Calu3 (cell line): ENCODE results near the gene TMEM63B. TPM values are rescaled to one million over a fixed set of nuclear protein-coding genes. Genes with fewer than 3 reads are reported as not detected.
A peak's percentile ranks its signal among the peaks of the same experiment; 100 is the strongest.

ENCODE experiments used
- BruUV-seq: library from RNA; stranded (reverse); fragments of 400-500 nt; replicated peaks from 2 replicates; lab custom pipeline; 2021; lab: Mats Ljungman, UMichigan
- CTCF ChIA-PET: fragments of 300-600 bp; sonication (Branson Sonifier 250); formaldehyde crosslinking; loops from one replicate; lab custom pipeline; 2022; ENCODE audit warnings: antibody characterized with exemption; lab: Charles Lee
- DNase-seq: peaks from one replicate; pipeline ENCODE4 v3.0.0; 2022
- H3K27ac Mint-ChIP-seq: one replicate; pipeline ENCODE4 v1.8.0; 2022; ENCODE audit warnings: mixed read lengths; ENCODE audit not compliant: unreplicated experiment
- H3K27me3 Mint-ChIP-seq: one replicate; pipeline ENCODE4 v1.8.0; 2022; ENCODE audit warnings: mixed read lengths; ENCODE audit not compliant: unreplicated experiment
- H3K36me3 Mint-ChIP-seq: one replicate; pipeline ENCODE4 v1.8.0; 2022; ENCODE audit warnings: mild to moderate bottlenecking, moderate library complexity, mixed read lengths; ENCODE audit not compliant: insufficient read depth, unreplicated experiment
- H3K4me1 Mint-ChIP-seq: one replicate; pipeline ENCODE4 v1.8.0; 2022; ENCODE audit warnings: mild to moderate bottlenecking, low read depth, mixed read lengths; ENCODE audit not compliant: unreplicated experiment
- H3K4me3 Mint-ChIP-seq: one replicate; pipeline ENCODE4 v1.8.0; 2022; ENCODE audit warnings: mild to moderate bottlenecking, low read depth, moderate library complexity, mixed read lengths; ENCODE audit not compliant: unreplicated experiment
- H3K9me3 Mint-ChIP-seq: one replicate; pipeline ENCODE4 v1.8.0; 2022; ENCODE audit warnings: low read depth, mixed read lengths; ENCODE audit not compliant: unreplicated experiment
- CTCF ChIP-seq: fragments of 200-600 bp; IDR thresholded peaks from one replicate; pipeline ENCODE4 v1.8.0; 2022; ENCODE audit warnings: antibody characterized with exemption; ENCODE audit not compliant: unreplicated experiment
- intact Hi-C: fragments of 100-400 bp; cut with micrococcal nuclease; formaldehyde crosslinking; loops from one replicate; pipeline ENCODE4 v1.10.0; 2022; ENCODE audit not compliant: unreplicated experiment
- total RNA-seq: library from RNA; stranded (reverse); gene quantifications from 2 replicates; pipeline ENCODE4 v1.2.3, GENCODE V29; 2022

The TMEM63B gene
- total RNA-seq, 1 experiment from 2014 or later, result 84.2 TPM

DNA sequence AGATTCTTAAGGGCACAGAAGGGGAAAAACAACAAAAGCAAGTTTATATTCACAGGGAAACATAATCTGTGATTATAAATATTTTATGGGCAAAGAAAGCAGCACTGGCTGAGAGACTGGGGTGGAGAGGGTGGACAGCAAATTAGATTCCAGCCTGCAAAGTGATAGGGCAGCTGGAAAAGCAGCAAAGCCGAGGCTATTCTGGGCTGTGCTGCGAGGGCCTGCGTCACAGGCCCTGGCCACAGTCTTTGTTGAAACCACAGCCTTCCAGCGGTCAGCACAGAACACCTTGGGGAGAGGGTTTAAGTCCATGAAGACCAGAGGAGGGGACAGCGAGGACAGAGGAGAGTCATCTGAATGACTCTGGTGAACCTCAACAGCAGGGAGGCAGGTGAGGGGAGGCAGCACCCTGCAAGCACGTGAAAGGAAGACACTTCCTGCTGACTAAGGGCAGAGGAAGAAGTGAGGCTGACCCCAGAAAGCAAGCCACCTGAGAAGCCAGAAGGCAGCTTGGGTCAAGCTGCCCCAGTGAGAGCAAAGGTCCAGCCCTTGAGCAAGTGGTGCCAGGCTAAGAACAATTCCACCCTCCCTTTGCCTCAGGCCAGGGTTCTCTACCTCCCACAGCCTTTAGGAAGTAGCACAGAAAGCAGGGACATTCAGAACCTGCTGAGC is 17.2 kb upstream of the TMEM63B start:
- CTCF ChIA-PET, result interaction anchor here (0.6 to 0.7 kb wide), 3 partner anchors 14 to 411 kb away, joined by 3 to 7 read pairs (median 4); no protein-coding TSS in a partner anchor
- BruUV-seq, result no TSS peak
- no peak for TF ChIP-seq CTCF
- Mint-ChIP-seq H3K27ac (no peak overlapping the region), H3K9me3 (no peaks in the 10 kb centered on the region), H3K4me1 (peaks cover 43% of the 10 kb centered on the region), H3K27me3 (no peaks in the 10 kb centered on the region), H3K4me3 (no peak overlapping the region), H3K36me3 (peaks cover 69% of the 10 kb centered on the region)
- DNase-seq, result no peak
- intact Hi-C loops, result no loop called here

GRCh38 chr6:44110966-44111365 is 16.4 kb upstream of the TMEM63B start:
- peak overlapping the region; percentile 83 for H3K27ac Mint-ChIP-seq
- TF ChIP-seq CTCF, result no peak
- no peaks in the 10 kb centered on the region for H3K27me3 Mint-ChIP-seq
- peaks cover 74% of the 10 kb centered on the region for H3K36me3 Mint-ChIP-seq
- H3K9me3 Mint-ChIP-seq, result no peaks in the 10 kb centered on the region
- intact Hi-C loops, result no loop called here
- DNase-seq, result no peak
- no TSS peak for BruUV-seq
- peaks cover 43% of the 10 kb centered on the region for H3K4me1 Mint-ChIP-seq
- no peak overlapping the region for H3K4me3 Mint-ChIP-seq
- CTCF ChIA-PET, result interaction anchor here (0.6 to 1.4 kb wide), 5 partner anchors 9 to 410 kb away, joined by 4 to 11 read pairs (median 7); no protein-coding TSS in a partner anchor

GRCh38 chr6:44111434-44112417 is 15.6 kb upstream of the TMEM63B start:
- CTCF ChIA-PET, result interaction anchor here (0.6 to 1.4 kb wide), 8 partner anchors 10 to 404 kb away, joined by 3 to 11 read pairs (median 4); no protein-coding TSS in a partner anchor
- Mint-ChIP-seq H3K36me3 (peaks cover 67% of the 10 kb centered on the region), H3K4me3 (peak overlapping the region; percentile 21), H3K27ac (peak overlapping the region; percentile 83), H3K4me1 (peaks cover 47% of the 10 kb centered on the region), H3K27me3 (no peaks in the 10 kb centered on the region), H3K9me3 (no peaks in the 10 kb centered on the region)
- BruUV-seq, result no TSS peak
- no peak for TF ChIP-seq CTCF
- peak; percentile 44 for DNase-seq
- intact Hi-C loops, result no loop called here

GRCh38 chr6:44113414-44113813 is 13.9 kb upstream of the TMEM63B start:
- H3K27me3 Mint-ChIP-seq, result no peaks in the 10 kb centered on the region
- no peak overlapping the region for H3K4me3 Mint-ChIP-seq
- peaks cover 63% of the 10 kb centered on the region for H3K4me1 Mint-ChIP-seq
- BruUV-seq, result no TSS peak
- H3K27ac Mint-ChIP-seq, result no peak overlapping the region
- no peak for DNase-seq
- TF ChIP-seq CTCF, result peak; percentile 20
- CTCF ChIA-PET, result interaction anchor here (0.7 to 0.9 kb wide), 2 partner anchors 21 to 31 kb away, joined by 4 to 9 read pairs; no protein-coding TSS in a partner anchor
- peaks cover 66% of the 10 kb centered on the region for H3K36me3 Mint-ChIP-seq
- intact Hi-C loops, result no loop called here
- no peaks in the 10 kb centered on the region for H3K9me3 Mint-ChIP-seq
